H1 (cell line): Measurements from ENCODE around the gene EIF4E3. TPM values are rescaled to one million over a fixed set of nuclear protein-coding genes. Genes with fewer than 3 reads are reported as not detected.

Experiments
- CTCF ChIA-PET: fragments of 300-600 bp; sonication (Branson Sonifier 250); formaldehyde crosslinking; loops from one replicate; lab custom pipeline; 2021; ENCODE audit not compliant: partially characterized antibody; lab: Charles Lee
- POLR2A ChIA-PET: fragments of 300-600 bp; sonication (Branson Sonifier 250); formaldehyde crosslinking; loops from one replicate; lab custom pipeline; 2021; ENCODE audit warnings: inconsistent platforms; ENCODE audit not compliant: partially characterized antibody; lab: Charles Lee
- DNase-seq, 2 experiments: peaks; one replicate each; pipeline versions ENCODE4 v3.0.0 to v3.0.0-alpha.2; 2010 to 2022; ENCODE audit warnings: low spot score in 2 of 2, low read depth in 1 of 2, mixed read lengths in 1 of 2
- FAIRE-seq: peaks from 2 replicates; lab custom pipeline; 2011; peaks lifted over from hg19 to GRCh38; lab: Jason Lieb, UNC
- H2AFZ ChIP-seq: 2 replicates; pipeline ENCODE4 v1.8.1; 2012; ENCODE audit warnings: low read length, inconsistent platforms
- H2AK5ac ChIP-seq: 2 replicates; pipeline ENCODE4 v1.6.1; 2013; ENCODE audit warnings: low read depth, low read length
- H2BK120ac ChIP-seq: replicated peaks from 2 replicates; pipeline ENCODE3; 2013; ENCODE audit warnings: low read depth, low read length, inconsistent platforms
- H2BK12ac ChIP-seq: 2 replicates; pipeline ENCODE4 v1.6.1; 2013; ENCODE audit warnings: low read depth, low read length
- H2BK15ac ChIP-seq: 2 replicates; pipeline ENCODE4 v1.6.1; 2013; ENCODE audit warnings: low read length
- H2BK20ac ChIP-seq: 2 replicates; pipeline ENCODE4 v1.6.1; 2013; ENCODE audit warnings: low read length
- H2BK5ac ChIP-seq: 2 replicates; pipeline ENCODE4 v1.6.1; 2013; ENCODE audit warnings: low read depth, low read length
- H3K14ac ChIP-seq: 2 replicates; pipeline ENCODE4 v1.6.1; 2013; ENCODE audit warnings: inconsistent platforms; ENCODE audit not compliant: insufficient read length
- H3K18ac ChIP-seq: 2 replicates; pipeline ENCODE4 v1.6.1; 2013; ENCODE audit warnings: low read length; ENCODE audit errors: extremely low read depth
- H3K23ac ChIP-seq: 2 replicates; pipeline ENCODE4 v1.6.1; 2013; ENCODE audit warnings: inconsistent platforms; ENCODE audit not compliant: insufficient read length
- H3K23me2 ChIP-seq: 2 replicates; pipeline ENCODE4 v1.6.1; 2013; ENCODE audit warnings: low read depth, low read length
- H3K27ac ChIP-seq: 2 replicates; pipeline ENCODE4 v1.6.1; 2011; ENCODE audit warnings: low read depth, low read length, inconsistent platforms
- H3K27me3 ChIP-seq, 4 experiments: replicated peaks in 1 of 4; 1 replicate in 1 of 4; 2 replicates in 3 of 4; pipeline versions ENCODE4 v1.6.1 to v1.8.1; 2011 to 2013; ENCODE audit warnings: low read length in 3 of 4, mild to moderate bottlenecking in 3 of 4, inconsistent platforms in 2 of 4, mixed read lengths in 2 of 4, moderate library complexity in 1 of 4; ENCODE audit not compliant: control insufficient read depth in 3 of 4, insufficient read depth in 3 of 4; ENCODE audit errors: extremely low read depth in 1 of 4
- H3K36me3 ChIP-seq, 4 experiments: 2 replicates each; pipeline versions ENCODE4 v1.6.1 to v1.8.1; 2011 to 2013; ENCODE audit warnings: mild to moderate bottlenecking in 4 of 4, low read length in 3 of 4, moderate library complexity in 2 of 4, control low read depth in 1 of 4, inconsistent platforms in 1 of 4; ENCODE audit not compliant: insufficient read depth in 4 of 4, control insufficient read depth in 2 of 4
- H3K4ac ChIP-seq: replicated peaks from 2 replicates; pipeline ENCODE3; 2013; ENCODE audit warnings: low read length, low read depth, mixed read lengths, inconsistent platforms; ENCODE audit not compliant: insufficient read length
- H3K4me1 ChIP-seq, 4 experiments: replicated peaks in 1 of 4; 1 replicate in 1 of 4; 2 replicates in 3 of 4; pipeline versions ENCODE4 v1.6.1 to v1.8.1; 2011 to 2013; ENCODE audit warnings: low read length in 3 of 4, inconsistent platforms in 2 of 4, mixed read lengths in 1 of 4; ENCODE audit not compliant: insufficient read depth in 4 of 4, control insufficient read depth in 3 of 4
- H3K4me2 ChIP-seq, 2 experiments: 2 replicates each; pipeline versions ENCODE4 v1.6.1 to v1.8.1; 2011 to 2013; ENCODE audit warnings: low read depth in 2 of 2, low read length in 2 of 2, control low read depth in 1 of 2, inconsistent platforms in 1 of 2, mild to moderate bottlenecking in 1 of 2; ENCODE audit not compliant: insufficient read depth in 1 of 2
- H3K4me3 ChIP-seq, 4 experiments: fragments of 200-600, 300-600 bp in 1 of 4; sonication (generic), shearing (Covaris generic), sonication (Bioruptor Twin) in 1 of 4; 2 replicates each; pipeline versions ENCODE4 v1.5.1 to v1.8.1; 2011 to 2016; ENCODE audit warnings: low read length in 4 of 4, low read depth in 3 of 4, control low read depth in 2 of 4, inconsistent platforms in 2 of 4, mild to moderate bottlenecking in 2 of 4, mixed read lengths in 1 of 4, moderate library complexity in 1 of 4; ENCODE audit not compliant: insufficient read depth in 2 of 4; ENCODE audit errors: extremely low read depth in 1 of 4
- H3K56ac ChIP-seq: replicated peaks from 2 replicates; pipeline ENCODE3; 2013; ENCODE audit warnings: low read depth, mild to moderate bottlenecking, mixed read lengths, low read length, inconsistent platforms; ENCODE audit not compliant: insufficient read length
- H3K79me1 ChIP-seq: 2 replicates; pipeline ENCODE4 v1.6.1; 2013; ENCODE audit warnings: low read depth, low read length, control low read depth
- H3K79me2 ChIP-seq, 2 experiments: 2 replicates each; pipeline versions ENCODE4 v1.6.1 to v1.8.1; 2012 to 2013; ENCODE audit warnings: low read length in 2 of 2, mild to moderate bottlenecking in 2 of 2, inconsistent platforms in 1 of 2; ENCODE audit not compliant: insufficient read depth in 2 of 2, control insufficient read depth in 1 of 2
- H3K9ac ChIP-seq, 4 experiments: replicated peaks in 1 of 4; 1 replicate in 1 of 4; 2 replicates in 3 of 4; pipeline versions ENCODE4 v1.6.1 to v1.8.1; 2011 to 2013; ENCODE audit warnings: low read depth in 3 of 4, low read length in 3 of 4, control low read depth in 2 of 4, mild to moderate bottlenecking in 2 of 4, moderate library complexity in 2 of 4, inconsistent platforms in 1 of 4; ENCODE audit errors: extremely low read depth in 1 of 4
- H3K9me3 ChIP-seq, 2 experiments: 2 replicates each; pipeline versions ENCODE4 v1.6.1 to v1.8.1; 2012 to 2013; ENCODE audit warnings: mild to moderate bottlenecking in 2 of 2, moderate library complexity in 2 of 2, control low read depth in 1 of 2, inconsistent platforms in 1 of 2, low read depth in 1 of 2, low read length in 1 of 2, mixed read lengths in 1 of 2; ENCODE audit not compliant: insufficient read depth in 2 of 2
- H4K20me1 ChIP-seq, 2 experiments: replicated peaks in 1 of 2; 2 replicates each; pipeline versions ENCODE3 to v1.8.1; 2011 to 2013; ENCODE audit warnings: inconsistent platforms in 2 of 2, low read length in 2 of 2, mild to moderate bottlenecking in 1 of 2; ENCODE audit not compliant: insufficient read depth in 2 of 2, control insufficient read depth in 1 of 2
- H4K5ac ChIP-seq: 2 replicates; pipeline ENCODE4 v1.6.1; 2013; ENCODE audit warnings: low read length, low read depth, mixed read lengths, inconsistent platforms; ENCODE audit not compliant: insufficient read length
- H4K8ac ChIP-seq: 2 replicates; pipeline ENCODE4 v1.8.0; 2013; ENCODE audit warnings: mild to moderate bottlenecking, moderate library complexity, low read length, inconsistent platforms; ENCODE audit not compliant: insufficient read depth; ENCODE audit errors: extremely low read depth
- H4K91ac ChIP-seq: replicated peaks from 2 replicates; pipeline ENCODE3; 2013; ENCODE audit warnings: low read length, mixed read lengths, inconsistent platforms; ENCODE audit not compliant: insufficient read length
- ATF3 ChIP-seq: IDR thresholded peaks from 2 replicates; pipeline ENCODE4 v1.6.1; 2011; ENCODE audit warnings: low read depth, mild to moderate bottlenecking, low read length; ENCODE audit not compliant: insufficient read depth
- BCL11A ChIP-seq, 2 experiments: IDR thresholded peaks; one replicate each; pipeline ENCODE4 v1.6.1; 2011; ENCODE audit warnings: low read depth in 2 of 2, low read length in 2 of 2, mild to moderate bottlenecking in 2 of 2
- EGR1 ChIP-seq: IDR thresholded peaks from 2 replicates; pipeline ENCODE4 v1.6.1; 2011; ENCODE audit warnings: low read depth, low read length, borderline replicate concordance
- EZH2 ChIP-seq: fragments of 200-600 bp; sonication (generic); IDR thresholded peaks from 2 replicates; pipeline ENCODE4 v1.7.1; 2012; ENCODE audit warnings: low read depth, mild to moderate bottlenecking, moderate library complexity, low read length, inconsistent platforms; ENCODE audit not compliant: severe bottlenecking
- HDAC2 ChIP-seq, 2 experiments: fragments of 300-600 bp in 1 of 2; sonication (generic) in 1 of 2; IDR thresholded peaks; 2 replicates each; pipeline ENCODE4 v1.6.1; 2011 to 2012; ENCODE audit warnings: low read depth in 2 of 2, low read length in 2 of 2, mild to moderate bottlenecking in 2 of 2, moderate library complexity in 2 of 2, borderline replicate concordance in 1 of 2, inconsistent platforms in 1 of 2
- JUND ChIP-seq: IDR thresholded peaks from 2 replicates; pipeline ENCODE4 v1.6.1; 2011; ENCODE audit warnings: mild to moderate bottlenecking, improper control_type of control experiment, low read length
- KDM5A ChIP-seq: fragments of 200-600 bp; IDR thresholded peaks from 2 replicates; pipeline ENCODE4 v1.7.1; 2012; ENCODE audit warnings: mild to moderate bottlenecking, low read length, inconsistent platforms, mixed read lengths
- RBBP5 ChIP-seq: IDR thresholded peaks from 2 replicates; pipeline ENCODE4 v1.7.1; 2012; ENCODE audit warnings: low read depth, mild to moderate bottlenecking, inconsistent platforms, low read length, moderate library complexity, borderline replicate concordance
- RNF2 ChIP-seq: fragments of 200-900, 300-1000 bp; sonication (generic); IDR thresholded peaks from 2 replicates; pipeline ENCODE4 v1.7.1; 2016; ENCODE audit warnings: borderline replicate concordance, low read depth, mild to moderate bottlenecking, antibody characterized with exemption, low read length; ENCODE audit not compliant: poor library complexity, severe bottlenecking; ENCODE audit errors: missing control alignments
- SAP30 ChIP-seq: fragments of 300-600 bp; sonication (generic); IDR thresholded peaks from 2 replicates; pipeline ENCODE4 v1.7.1; 2012; ENCODE audit warnings: low read length, moderate library complexity, mild to moderate bottlenecking, inconsistent platforms; ENCODE audit not compliant: insufficient read depth, insufficient replicate concordance
- ZNF274 ChIP-seq: IDR thresholded peaks from 2 replicates; pipeline ENCODE4 v1.7.0; 2012; ENCODE audit warnings: low read length, borderline replicate concordance; ENCODE audit errors: extremely low read depth
- WGBS, 2 experiments: shearing (Covaris generic) in 1 of 2; methylation state at CpG; one replicate each; pipeline versions ENCODE4 v1.1.6 to v1.1.7; 2013 to 2015; ENCODE audit warnings: low lambda C conversion rate in 2 of 2, mixed read lengths in 2 of 2, inconsistent platforms in 1 of 2, low coverage in 1 of 2, missing lambda C conversion rate in 1 of 2; ENCODE audit not compliant: insufficient replicate concordance in 2 of 2, insufficient coverage in 1 of 2, insufficient read length in 1 of 2; ENCODE audit errors: extremely low coverage in 1 of 2, missing lambda C conversion rate in 1 of 2; 5-methylcytosine and 5-hydroxymethylcytosine counted together
- polyA plus RNA-seq, 7 experiments: library from polyadenylated mRNA; depleted of rRNA in 3 of 7; stranded (reverse) in 5 of 7; unstranded in 2 of 7; fragments of >200 nt in 5 of 7; fragments of 200-250 nt in 2 of 7; gene quantifications; 1 replicate in 5 of 7; 2 replicates in 1 of 7; 4 replicates in 1 of 7; pipeline versions ENCODE4 v1.2.1 to v1.2.3, GENCODE V29; 2011 to 2013; ENCODE audit warnings: missing spikeins in 2 of 7, mixed read lengths in 2 of 7
- total RNA-seq: library from RNA; stranded (reverse); fragmentation: NEBNext Ultra II Directional; extraction: Animal tissue kit (Norgen Biotek cat#: 25700); gene quantifications from 2 replicates; pipeline ENCODE4 v1.2.1, GENCODE V29; 2021
- TF ChIP-seq, protein P1 (sequence below): IDR thresholded peaks from 2 replicates; pipeline ENCODE4 v1.6.1; 2012; ENCODE audit warnings: inconsistent platforms

Gene EIF4E3
- total and polyA plus RNA-seq, 2 of the 8 experiments (the other 6 are each of a cell fraction or from before 2014, with no cell fraction given) = 5.2 to 17.0 TPM

GRCh38 chr3:71647751-71648150 lies 77.5 kb downstream of the EIF4E3 start:
- H2BK12ac ChIP-seq = no peak overlapping the region
- H2AFZ ChIP-seq = no peak overlapping the region
- H3K4ac ChIP-seq = no peak overlapping the region
- ChIA-PET CTCF (interaction anchor here (1.0 to 1.1 kb wide), 2 partner anchors 58 to 228 kb away, joined by 3 read pairs; no protein-coding TSS in a partner anchor), POLR2A (no interaction called here)
- no peak overlapping the region for H4K91ac ChIP-seq
- no peak overlapping the region for H3K23ac ChIP-seq
- H2BK5ac ChIP-seq = no peak overlapping the region
- H3K4me2 ChIP-seq = no peak overlapping the region
- H2BK15ac ChIP-seq = no peak overlapping the region
- DNase-seq (no peak), FAIRE-seq (no peak)
- H3K56ac ChIP-seq = no peak overlapping the region
- no peak overlapping the region for H3K4me3 ChIP-seq
- no peaks in the 10 kb centered on the region for H3K23me2 ChIP-seq
- no peak overlapping the region for H2BK20ac ChIP-seq
- H4K5ac ChIP-seq = no peak overlapping the region
- H3K4me1 ChIP-seq = peaks cover 0 to 11% (median 1%) of the 10 kb centered on the region in 4 experiments; a peak in 3 of 7 replicates
- H3K79me2 ChIP-seq = no peaks in the 10 kb centered on the region
- H3K79me1 ChIP-seq = no peaks in the 10 kb centered on the region
- WGBS, 2 experiments = 88% methylated on average over 3 of the region's 3 CpGs; no CpG with 5 or more reads in 1 of the 2 experiments
- no peak overlapping the region for H2AK5ac ChIP-seq
- H2BK120ac ChIP-seq = no peak overlapping the region
- H3K9ac ChIP-seq = no peak overlapping the region
- H3K18ac ChIP-seq = no peak overlapping the region
- no peaks in the 10 kb centered on the region for H4K20me1 ChIP-seq
- no peaks in the 10 kb centered on the region for H3K27me3 ChIP-seq
- H3K36me3 ChIP-seq = no peaks in the 10 kb centered on the region
- no peak overlapping the region for H3K14ac ChIP-seq
- H4K8ac ChIP-seq = no peak overlapping the region
- no peaks in the 10 kb centered on the region for H3K9me3 ChIP-seq
- H3K27ac ChIP-seq = no peak overlapping the region
- TF ChIP-seq, protein P1, sequence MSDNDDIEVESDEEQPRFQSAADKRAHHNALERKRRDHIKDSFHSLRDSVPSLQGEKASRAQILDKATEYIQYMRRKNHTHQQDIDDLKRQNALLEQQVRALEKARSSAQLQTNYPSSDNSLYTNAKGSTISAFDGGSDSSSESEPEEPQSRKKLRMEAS = no peak
- TF ChIP-seq BCL11A (IDR thresholded peaks at IDR 0.05; ENCODE audit: low read depth in 2 of 2, low read length in 2 of 2) = no peak
- TF ChIP-seq KDM5A = no peak
- TF ChIP-seq HDAC2 (IDR thresholded peaks at IDR 0.05; ENCODE audit: borderline replicate concordance in 1 of 2, low read depth in 2 of 2, low read length in 2 of 2) = no peak
- TF ChIP-seq JUND = no peak
- no peak for TF ChIP-seq EZH2
- TF ChIP-seq RNF2 = no peak
- no peak for TF ChIP-seq RBBP5
- no peak for TF ChIP-seq ZNF274
- TF ChIP-seq ATF3 = no peak
- TF ChIP-seq EGR1 = no peak
- no peak for TF ChIP-seq SAP30
